Globus pallidus (tissue), 1 donor: ENCODE results near the gene SERTAD4.

Experiments used
- DNase-seq: peaks from one replicate; pipeline ENCODE4 v3.0.0-alpha.2; 2015; ENCODE audit warnings: low spot score

The SERTAD4 gene

GRCh38 chr1:210233216-210233494, 559 bp downstream of the SERTAD4 start:
- DNase-seq, result peak; percentile 54

DNA sequence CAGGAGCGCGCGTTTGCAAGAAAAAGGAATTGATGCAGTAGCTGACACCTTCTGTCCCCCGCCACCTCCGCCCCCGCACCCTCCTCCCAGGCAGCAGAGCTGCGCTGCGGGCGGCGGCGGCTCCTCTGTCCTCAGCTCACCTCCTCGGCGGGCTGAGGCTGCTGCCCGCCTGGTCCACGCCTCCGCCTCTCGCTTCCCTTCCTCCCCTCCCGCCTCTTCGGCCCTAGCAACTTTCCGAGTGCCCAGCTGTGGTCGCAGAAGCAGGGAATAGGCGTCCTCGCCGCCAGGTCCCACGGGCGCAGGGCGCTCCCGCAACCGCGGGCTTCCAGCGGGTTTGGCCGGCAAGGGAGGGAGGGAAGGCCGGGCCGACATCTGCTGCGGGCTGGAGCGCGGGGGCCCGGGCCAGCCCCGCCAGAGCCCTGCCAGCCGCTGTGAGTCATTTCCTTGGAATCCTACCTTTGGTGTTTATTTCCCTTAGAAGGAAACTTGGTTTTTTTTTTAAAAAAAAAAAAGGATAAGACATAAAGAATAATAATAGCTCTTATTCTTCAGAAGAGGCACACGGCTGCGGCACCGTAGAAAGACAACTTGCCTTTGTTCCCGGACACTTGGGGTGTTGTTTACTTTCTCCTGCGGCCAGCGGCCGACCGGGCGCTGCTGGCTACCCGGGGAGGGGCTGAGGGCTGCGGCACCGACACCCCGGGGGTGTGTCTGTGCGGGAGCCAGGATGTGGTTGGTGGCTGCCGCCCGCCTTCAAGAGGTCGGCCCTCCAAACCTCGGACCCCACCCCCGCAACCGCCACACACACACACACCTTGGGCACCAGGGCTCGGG, 1.1 kb downstream of the SERTAD4 start:
- peak; percentile 84 for DNase-seq

- DNase-seq, result no peak
Observed at GRCh38 chr1:210234329-210234757, 1.7 kb downstream of the SERTAD4 start.

DNA sequence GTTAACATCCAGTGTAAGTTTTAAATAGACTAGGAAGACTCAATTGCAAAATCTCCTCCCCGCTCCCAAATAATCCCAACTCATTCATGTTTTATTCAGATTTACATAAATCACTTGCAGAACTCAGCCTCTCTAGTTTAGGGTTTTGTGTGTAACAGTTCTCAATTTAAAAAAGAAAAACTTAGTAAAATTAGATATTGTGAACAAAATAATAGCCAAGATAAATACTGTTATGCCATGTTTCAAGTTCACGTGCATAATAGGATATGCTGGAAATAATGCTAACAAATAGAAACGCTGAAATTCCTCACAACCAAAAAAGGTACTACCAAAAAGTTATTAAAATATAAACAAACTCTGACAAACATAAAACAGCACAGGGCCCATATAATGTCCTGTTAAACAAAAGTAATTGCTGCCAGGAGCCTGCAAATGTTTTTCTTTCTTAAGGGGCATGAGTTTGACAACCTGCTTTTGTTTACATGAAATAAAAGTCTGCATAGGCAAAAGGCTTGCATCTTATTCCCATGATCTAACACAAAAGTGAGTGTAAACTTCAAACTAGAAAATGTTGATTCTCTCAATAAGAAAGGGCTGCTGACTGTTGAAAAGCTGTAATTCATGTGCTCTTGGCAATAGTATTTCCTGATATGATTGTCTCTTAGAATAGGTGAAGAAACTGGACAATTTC, 2.9 kb downstream of the SERTAD4 start:
- peak; percentile 29 for DNase-seq

- no peak for DNase-seq
Observed at GRCh38 chr1:210236386-210236839, 3.8 kb downstream of the SERTAD4 start.

GRCh38 chr1:210236840-210237409, 4.3 kb downstream of the SERTAD4 start:
- DNase-seq, result peak; percentile 85

GRCh38 chr1:210237479-210237878, 4.9 kb downstream of the SERTAD4 start:
- peak; percentile 45 for DNase-seq

DNA sequence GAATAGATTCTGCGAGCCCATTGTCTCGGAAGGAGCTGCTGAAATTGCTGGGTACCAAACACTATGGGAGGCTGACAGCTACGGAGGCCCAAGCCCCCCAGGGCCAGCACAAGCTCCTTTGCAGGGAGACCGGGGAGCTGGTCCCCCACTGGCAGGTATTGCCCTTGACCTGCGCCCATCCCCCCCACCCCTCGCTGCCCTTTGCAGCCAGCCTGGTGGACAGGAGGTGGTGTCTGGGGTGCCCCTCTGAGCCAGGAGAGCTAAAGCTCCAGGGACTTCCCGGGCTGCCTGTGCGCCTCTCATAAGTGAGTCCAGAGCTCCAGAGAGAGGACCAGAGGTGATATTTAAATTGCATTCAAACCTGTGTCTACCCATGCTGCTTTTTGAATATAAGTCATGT, 5.4 kb downstream of the SERTAD4 start:
- peak; percentile 50 for DNase-seq

DNA sequence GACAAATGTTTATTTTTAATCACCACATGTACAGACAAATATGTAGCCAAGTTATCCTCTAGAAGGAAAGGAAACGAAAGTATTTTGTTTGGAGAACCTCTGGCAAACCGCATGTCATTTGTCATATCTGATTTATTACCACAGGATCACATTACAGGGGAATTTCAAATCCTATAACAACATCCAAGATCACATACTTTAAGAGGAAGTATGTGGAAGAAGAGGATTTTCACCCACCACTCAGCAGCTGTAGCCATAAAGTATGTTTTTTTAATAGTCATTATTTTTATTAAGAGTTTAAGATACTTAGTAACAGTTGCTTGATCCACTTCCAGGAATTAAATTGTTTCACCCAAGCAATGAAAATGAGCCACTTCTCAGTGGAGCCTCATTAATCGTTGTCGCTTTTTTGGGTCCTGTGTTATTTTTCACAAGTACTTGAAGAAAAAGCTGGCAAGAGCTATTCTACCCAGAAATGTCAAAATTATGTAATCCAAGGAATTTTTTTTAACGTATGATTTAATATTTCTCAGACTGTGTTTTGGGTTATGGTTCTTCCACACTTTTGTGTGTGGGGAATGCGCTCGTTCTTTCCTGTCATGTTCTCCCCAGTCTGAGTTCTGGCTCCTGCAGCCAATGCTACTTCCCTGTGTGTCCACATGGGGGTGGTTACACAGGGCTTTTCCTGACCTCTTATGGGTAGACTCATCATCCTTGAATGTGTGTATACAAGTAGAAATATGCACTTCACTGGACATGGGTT, 6.9 kb downstream of the SERTAD4 start:
- peak; percentile 76 for DNase-seq

DNA sequence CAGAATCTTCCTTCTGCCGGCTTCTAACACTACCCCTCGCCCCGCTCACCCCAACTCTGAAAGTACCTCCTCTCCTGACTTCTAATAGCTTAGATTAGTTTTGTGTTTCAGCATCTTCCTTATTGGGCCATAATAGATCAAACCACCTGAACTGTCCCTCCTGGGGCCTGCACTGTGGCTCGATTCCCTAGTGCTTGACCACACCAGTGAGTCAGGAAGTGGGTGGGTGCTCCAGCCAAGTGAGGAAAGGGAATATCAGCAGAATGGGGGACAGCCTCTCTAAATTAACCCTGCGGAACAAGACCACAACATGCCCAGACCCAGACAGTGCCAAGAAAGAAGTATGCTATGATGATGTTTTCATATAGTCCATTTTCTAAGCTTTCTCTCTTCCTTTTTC, 8.5 kb downstream of the SERTAD4 start:
- DNase-seq, result no peak

GRCh38 chr1:210244746-210245367, 12.3 kb downstream of the SERTAD4 start:
- DNase-seq, result no peak

GRCh38 chr1:210246447-210246846, 13.9 kb downstream of the SERTAD4 start:
- no peak for DNase-seq

DNA sequence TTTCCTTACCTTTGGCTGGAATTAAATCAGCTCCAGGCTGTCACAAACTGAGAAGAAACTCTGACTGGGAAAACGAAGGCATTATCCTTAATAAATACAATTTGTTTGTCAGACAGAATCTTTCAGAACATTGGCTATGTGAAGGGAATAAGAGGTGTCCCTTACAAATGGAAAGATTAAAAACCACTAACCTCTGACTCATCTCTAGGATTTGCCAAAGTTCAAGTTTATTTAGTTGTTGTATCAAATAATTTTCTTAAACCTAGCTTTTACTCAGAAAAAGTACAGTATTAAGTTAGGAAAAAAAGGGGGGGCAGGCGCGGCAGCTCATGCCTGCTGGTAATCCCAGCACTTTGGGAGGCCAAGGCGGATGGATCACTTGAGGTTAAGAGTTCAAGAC, 15.7 kb downstream of the SERTAD4 start:
- no peak for DNase-seq

DNA sequence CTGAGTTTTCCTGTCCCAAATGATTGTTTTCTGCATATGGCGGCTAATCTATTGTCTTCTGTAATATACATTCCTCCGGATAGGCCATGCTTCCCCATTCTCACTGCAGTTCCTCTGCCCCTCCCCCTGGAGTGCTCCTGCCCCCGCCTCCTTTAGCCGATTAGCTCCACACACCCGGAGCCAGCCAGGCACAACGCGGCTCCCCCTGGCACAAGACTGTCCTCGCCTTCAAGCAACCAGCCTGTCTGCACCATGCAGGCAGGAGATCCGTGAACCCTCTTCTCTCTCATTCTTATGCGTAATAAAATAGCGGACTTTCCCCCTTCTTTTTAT, 18.0 kb downstream of the SERTAD4 start:
- peak; percentile 84 for DNase-seq

DNA sequence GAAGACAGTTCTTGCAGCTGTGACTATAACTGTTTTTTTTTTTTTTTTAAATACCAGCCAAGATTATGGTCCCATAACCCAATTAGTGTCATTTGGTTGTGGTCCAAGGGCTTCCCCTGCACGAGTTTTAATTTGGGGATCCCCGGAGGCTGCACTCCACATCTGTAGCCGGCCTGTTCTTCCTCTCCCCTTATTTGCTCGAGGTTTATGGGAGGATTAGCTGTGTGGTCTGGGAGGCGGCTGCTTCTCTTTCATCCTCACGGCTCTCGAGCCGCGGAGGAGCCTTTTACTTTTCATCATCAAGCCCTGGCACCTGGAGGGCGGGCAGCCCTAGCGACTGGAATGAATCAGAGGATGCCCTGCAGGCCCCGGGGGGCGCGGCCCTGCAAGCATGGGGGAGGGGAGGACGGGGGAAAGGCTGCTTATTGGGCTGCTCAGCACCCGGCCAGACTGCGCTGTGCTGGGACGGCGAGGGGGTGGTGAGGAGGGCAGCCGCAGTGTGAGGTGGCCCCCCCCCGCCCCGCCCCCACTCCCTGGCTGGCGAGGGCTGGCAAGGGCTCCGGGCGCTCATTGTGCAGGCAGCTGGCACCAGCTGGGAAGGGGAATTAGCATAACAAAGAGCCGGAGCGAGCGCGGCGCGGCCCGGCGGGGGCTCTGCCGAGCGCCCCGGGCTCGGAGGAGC, 18.5 kb downstream of the SERTAD4 start:
- peak; percentile 93 for DNase-seq

DNA sequence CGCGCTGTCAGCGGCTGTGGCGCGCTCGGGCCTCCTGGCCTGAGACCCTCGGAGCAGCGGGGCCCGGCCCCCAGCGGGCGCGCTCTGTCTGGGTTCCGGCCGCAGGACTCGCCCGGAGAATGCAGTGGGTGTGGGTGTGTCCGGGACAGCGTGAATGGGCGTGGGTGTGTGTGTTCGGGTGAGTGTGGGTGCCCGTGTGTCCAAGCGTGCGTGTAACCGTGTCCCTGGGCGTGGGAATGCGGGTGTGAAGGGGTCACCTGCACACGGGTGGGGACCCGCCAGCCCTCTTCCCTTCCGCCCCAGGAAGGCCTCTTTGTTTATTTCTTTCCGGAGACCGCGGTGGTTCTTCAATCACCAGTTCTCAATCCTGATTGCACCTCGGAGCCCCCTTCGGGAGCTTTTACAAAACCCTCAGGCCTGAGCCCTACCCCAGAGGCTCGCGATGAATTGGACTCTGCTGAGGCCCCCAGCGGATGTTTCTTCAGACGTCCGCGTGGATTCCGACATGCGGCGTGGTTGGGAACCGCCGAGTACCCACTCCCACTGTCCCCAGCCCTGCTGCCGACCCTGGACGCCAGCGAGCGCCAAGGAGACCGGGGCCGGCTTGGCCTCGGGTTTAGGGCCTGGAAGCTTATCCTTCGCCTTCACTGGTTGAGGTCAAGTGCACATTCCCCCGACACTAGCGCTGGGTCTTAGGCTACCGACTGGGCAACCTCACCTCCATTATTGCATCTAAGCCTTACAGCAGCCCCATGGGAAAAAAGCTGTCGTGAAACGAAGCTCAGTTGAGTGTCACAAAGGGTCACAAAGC, 19.3 kb downstream of the SERTAD4 start:
- no peak for DNase-seq

DNA sequence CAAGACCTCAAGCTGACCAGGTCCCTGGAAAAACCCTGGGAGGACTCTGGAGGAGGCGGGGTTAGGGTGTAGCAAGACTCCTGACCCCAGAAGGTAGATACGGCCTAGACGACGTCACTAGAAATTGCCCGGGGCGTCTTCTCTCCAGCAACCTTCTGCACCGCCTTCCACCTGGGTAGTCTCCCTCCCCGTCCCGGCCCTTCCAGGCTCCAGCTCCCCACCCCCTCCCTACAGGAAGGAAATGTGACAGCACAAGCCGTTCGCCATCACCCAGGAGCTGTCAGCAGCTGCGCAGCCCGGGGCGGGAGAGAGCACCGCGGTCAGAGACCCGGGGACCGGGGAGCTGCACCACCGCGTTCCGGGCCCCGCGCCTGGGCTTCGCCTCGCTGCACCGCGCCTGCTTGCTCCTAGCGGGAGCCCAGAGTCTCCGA, 20.0 kb downstream of the SERTAD4 start:
- DNase-seq, result no peak

- no peak for DNase-seq
Observed at GRCh38 chr1:210254298-210254697, 21.7 kb downstream of the SERTAD4 start.

GRCh38 chr1:210257698-210258529, 25.3 kb downstream of the SERTAD4 start:
- DNase-seq, result peak; percentile 41

DNA sequence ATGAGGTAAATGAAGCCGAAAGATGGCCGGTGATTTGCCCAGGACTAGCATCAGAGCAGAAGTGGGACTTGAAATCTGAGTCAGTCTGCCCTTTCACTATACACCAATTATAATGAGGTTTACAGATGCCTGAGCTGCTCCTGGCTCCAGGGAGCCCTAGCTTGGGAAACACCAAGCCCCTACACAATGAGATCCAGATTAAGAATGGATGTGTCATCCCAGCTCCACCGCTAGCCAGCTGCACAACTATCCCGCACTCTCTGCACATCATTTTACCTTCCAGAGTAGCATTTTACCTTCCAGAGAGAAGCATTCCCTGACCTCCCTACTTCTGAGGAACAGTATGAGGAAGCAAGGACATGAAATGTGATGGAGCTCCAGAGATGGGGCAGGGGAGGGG, 27.0 kb downstream of the SERTAD4 start:
- no peak for DNase-seq
